ENCODE data around the gene CASR. TPM values are rescaled to one million over a fixed set of nuclear protein-coding genes. Genes with fewer than 3 reads are reported as not detected.

Gene CASR
- total RNA-seq = not detected in 2 replicates

GRCh38 chr3:122183521-122183892 lies at the start of gene CASR:
Gene CASR, plus strand, starts transcription at chr3:122183668. Its CDS starts 70,522 bp downstream, at chr3:122254190.

GRCh38 chr3:122324871-122325323 lies 141.4 kb downstream of the CASR start, which contains the start of gene CSTA:
Gene CSTA, plus strand, starts transcription at chr3:122325248. Its CDS starts 45 bp downstream, at chr3:122325293.

Other genes starting within 250 kb of the CASR start
- not detected in 2 replicates for gene ILDR1, start 161.4 kb upstream of the CASR start, total RNA-seq
- gene CD86, start 128.3 kb upstream of the CASR start, total RNA-seq = not detected in 2 replicates
- gene CSTA, start 141.6 kb downstream of the CASR start, total RNA-seq = 1.0 TPM in 1 of 2 replicates, not detected in the other
- 29.4 and 33.6 TPM in 2 replicates for gene MIX23, start 199.6 kb downstream of the CASR start, total RNA-seq
- gene FAM162A, start 200.5 kb downstream of the CASR start, total RNA-seq = 15.3 and 15.5 TPM in 2 replicates
- 3.7 and 5.9 TPM in 2 replicates for gene WDR5B, start 232.4 kb downstream of the CASR start, total RNA-seq

Data from bronchus fibroblast of lung (primary cell).